Liver (tissue), 9 donors: ENCODE results near the gene NMRAL1. TPM values are rescaled to one million over a fixed set of nuclear protein-coding genes. Genes with fewer than 3 reads are reported as not detected.
A peak's percentile ranks its signal among the peaks of the same experiment; 100 is the strongest.

ENCODE experiments used
- DNase-seq: peaks from one replicate; pipeline ENCODE4 v3.0.0-alpha.2; 2017; ENCODE audit warnings: low spot score
- H3K27ac ChIP-seq, 2 donors: one replicate each; pipeline ENCODE4 v1.7.0; 2013; ENCODE audit warnings: inconsistent platforms in 2 of 2, low read length in 2 of 2, control low read depth in 1 of 2, low read depth in 1 of 2, mild to moderate bottlenecking in 1 of 2
- H3K27me3 ChIP-seq, 4 donors: one replicate each; pipeline versions ENCODE4 v1.6.1 to v1.7.0; 2013; ENCODE audit warnings: low read length in 3 of 4, inconsistent platforms in 1 of 4, mild to moderate bottlenecking in 1 of 4, moderate library complexity in 1 of 4; ENCODE audit not compliant: control insufficient read depth in 4 of 4, insufficient read depth in 4 of 4
- H3K36me3 ChIP-seq, 4 donors: one replicate each; pipeline versions ENCODE4 v1.6.1 to v1.7.0; 2013; ENCODE audit warnings: low read length in 3 of 4, mild to moderate bottlenecking in 3 of 4, low read depth in 1 of 4, moderate library complexity in 1 of 4; ENCODE audit not compliant: control insufficient read depth in 4 of 4, insufficient read depth in 3 of 4
- H3K4me1 ChIP-seq, 4 donors: one replicate each; pipeline versions ENCODE4 v1.6.1 to v1.7.0; 2013; ENCODE audit warnings: low read length in 3 of 4, mild to moderate bottlenecking in 3 of 4, moderate library complexity in 1 of 4; ENCODE audit not compliant: control insufficient read depth in 4 of 4, insufficient read depth in 4 of 4
- H3K4me3 ChIP-seq, 3 donors: one replicate each; pipeline versions ENCODE4 v1.6.1 to v1.7.0; 2013; ENCODE audit warnings: low read length in 3 of 3, control low read depth in 1 of 3, low read depth in 1 of 3, mild to moderate bottlenecking in 1 of 3
- H3K9ac ChIP-seq, 2 donors: one replicate each; pipeline ENCODE4 v1.7.0; 2013; ENCODE audit warnings: low read length in 2 of 2, mild to moderate bottlenecking in 2 of 2, moderate library complexity in 2 of 2, control low read depth in 1 of 2, low read depth in 1 of 2
- H3K9me3 ChIP-seq, 4 donors: one replicate each; pipeline versions ENCODE4 v1.6.1 to v1.7.0; 2013; ENCODE audit warnings: low read length in 3 of 4; ENCODE audit not compliant: control insufficient read depth in 4 of 4
- EGR1 ChIP-seq, 2 donors: IDR thresholded peaks; 2 replicates each; pipeline ENCODE4 v1.6.1; 2016 to 2018; ENCODE audit warnings: antibody characterized with exemption in 2 of 2, low read depth in 2 of 2
- FOXA1 ChIP-seq: IDR thresholded peaks from 2 replicates; pipeline ENCODE4 v1.6.1; 2016; ENCODE audit warnings: antibody characterized with exemption
- FOXA2 ChIP-seq: IDR thresholded peaks from 2 replicates; pipeline ENCODE4 v1.6.1; 2016; ENCODE audit warnings: antibody characterized with exemption
- GABPA ChIP-seq, 2 donors: IDR thresholded peaks in 1 of 2; conservative IDR thresholded peaks in 1 of 2; 2 replicates each; pipeline ENCODE4 v1.6.1; 2016; ENCODE audit warnings: antibody characterized with exemption in 2 of 2, mild to moderate bottlenecking in 1 of 2, moderate library complexity in 1 of 2
- HNF4A ChIP-seq, 2 donors: conservative IDR thresholded peaks; 2 replicates each; pipeline ENCODE4 v1.6.1; 2016; ENCODE audit warnings: antibody characterized with exemption in 2 of 2, mild to moderate bottlenecking in 2 of 2
- HNF4G ChIP-seq: IDR thresholded peaks from 2 replicates; pipeline ENCODE4 v1.6.1; 2016; ENCODE audit warnings: antibody characterized with exemption
- JUND ChIP-seq, 2 donors: IDR thresholded peaks; 2 replicates each; pipeline ENCODE4 v1.6.1; 2016; ENCODE audit warnings: antibody characterized with exemption in 2 of 2
- NR2F2 ChIP-seq: IDR thresholded peaks from 2 replicates; pipeline ENCODE4 v1.6.1; 2016; ENCODE audit warnings: antibody characterized with exemption
- RAD21 ChIP-seq, 2 donors: IDR thresholded peaks; 2 replicates each; pipeline ENCODE4 v1.6.1; 2016; ENCODE audit warnings: antibody characterized with exemption in 2 of 2, mild to moderate bottlenecking in 2 of 2
- RXRA ChIP-seq, 2 donors: IDR thresholded peaks; 2 replicates each; pipeline ENCODE4 v1.6.1; 2017 to 2018; ENCODE audit warnings: antibody characterized with exemption in 2 of 2, mild to moderate bottlenecking in 1 of 2
- SP1 ChIP-seq: IDR thresholded peaks from 2 replicates; pipeline ENCODE4 v1.6.1; 2018; ENCODE audit warnings: antibody characterized with exemption, mild to moderate bottlenecking
- TAF1 ChIP-seq: conservative IDR thresholded peaks from 2 replicates; pipeline ENCODE4 v1.6.1; 2016; ENCODE audit warnings: antibody characterized with exemption, mild to moderate bottlenecking
- YY1 ChIP-seq: IDR thresholded peaks from 2 replicates; pipeline ENCODE4 v1.6.1; 2016; ENCODE audit warnings: antibody characterized with exemption, mild to moderate bottlenecking
- WGBS: extraction: QIAGEN DNeasy Blood & Tissue Kit; methylation state at CpG from one replicate; pipeline ENCODE4 v1.1.7; 2013; 5-methylcytosine and 5-hydroxymethylcytosine counted together
- polyA plus RNA-seq, 2 donors: library from polyadenylated mRNA; stranded (reverse) in 1 of 2; unstranded in 1 of 2; fragments of 200-250 nt in 1 of 2; fragments of >200 nt in 1 of 2; fragmentation: Nextera tagmentation in 1 of 2; extraction: Ambion mirVana in 1 of 2; gene quantifications; one replicate each; pipeline versions ENCODE4 v1.2.1 to v1.2.3, GENCODE V29; 2013 to 2015
- total RNA-seq, 2 donors: library from RNA; depleted of rRNA; stranded (reverse); fragments of >200 nt; gene quantifications; one replicate each; pipeline ENCODE4 v1.2.3, GENCODE V29; 2014
- TF ChIP-seq, protein P1 (sequence below): fragments of 150-350 bp; IDR thresholded peaks from 2 replicates; pipeline ENCODE4 v1.5.1; 2017; ENCODE audit warnings: improper control_type of control experiment, low read depth, low read length; ENCODE audit not compliant: missing input control
- TF ChIP-seq, protein P2 (sequence below): IDR thresholded peaks from 2 replicates; pipeline ENCODE4 v1.6.1; 2016; ENCODE audit warnings: antibody characterized with exemption
- TF ChIP-seq, protein P3 (sequence below): IDR thresholded peaks from 2 replicates; pipeline ENCODE4 v1.6.1; 2016; ENCODE audit warnings: antibody characterized with exemption
- TF ChIP-seq, protein P4 (sequence below): IDR thresholded peaks from 2 replicates; pipeline ENCODE4 v1.6.1; 2016; ENCODE audit warnings: antibody characterized with exemption, mild to moderate bottlenecking
- TF ChIP-seq, protein P5 (sequence below): IDR thresholded peaks from 2 replicates; pipeline ENCODE4 v1.6.1; 2016; ENCODE audit warnings: antibody characterized with exemption
- donor health status: healthy.
- donor health status: healthy.
- donor health status: healthy.
- donor health status: healthy.
- donor health status: healthy.

Gene NMRAL1
- total and polyA plus RNA-seq, 4 donors = 20.1 to 45.4 (median 28.3) TPM

DNA sequence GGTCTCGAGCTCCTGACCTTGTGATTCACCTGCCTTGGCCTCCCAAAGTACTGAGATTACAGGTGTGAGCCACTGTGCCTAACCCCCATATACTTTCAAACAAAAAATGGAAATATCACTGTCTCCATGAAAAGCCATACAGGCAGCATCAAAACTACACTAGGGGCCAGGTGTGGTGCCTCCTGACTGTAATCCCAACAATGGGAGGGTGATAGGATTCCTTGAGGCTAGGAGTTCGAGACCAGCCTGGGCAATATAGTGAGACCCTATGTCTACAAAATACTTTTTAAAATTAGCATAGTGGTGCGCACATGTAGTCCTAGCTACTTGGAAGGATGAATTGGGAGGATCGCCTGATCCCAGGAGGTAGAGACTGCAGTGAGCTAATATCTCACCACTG lies 17.5 kb upstream of the NMRAL1 start:
- TF ChIP-seq, protein P1, sequence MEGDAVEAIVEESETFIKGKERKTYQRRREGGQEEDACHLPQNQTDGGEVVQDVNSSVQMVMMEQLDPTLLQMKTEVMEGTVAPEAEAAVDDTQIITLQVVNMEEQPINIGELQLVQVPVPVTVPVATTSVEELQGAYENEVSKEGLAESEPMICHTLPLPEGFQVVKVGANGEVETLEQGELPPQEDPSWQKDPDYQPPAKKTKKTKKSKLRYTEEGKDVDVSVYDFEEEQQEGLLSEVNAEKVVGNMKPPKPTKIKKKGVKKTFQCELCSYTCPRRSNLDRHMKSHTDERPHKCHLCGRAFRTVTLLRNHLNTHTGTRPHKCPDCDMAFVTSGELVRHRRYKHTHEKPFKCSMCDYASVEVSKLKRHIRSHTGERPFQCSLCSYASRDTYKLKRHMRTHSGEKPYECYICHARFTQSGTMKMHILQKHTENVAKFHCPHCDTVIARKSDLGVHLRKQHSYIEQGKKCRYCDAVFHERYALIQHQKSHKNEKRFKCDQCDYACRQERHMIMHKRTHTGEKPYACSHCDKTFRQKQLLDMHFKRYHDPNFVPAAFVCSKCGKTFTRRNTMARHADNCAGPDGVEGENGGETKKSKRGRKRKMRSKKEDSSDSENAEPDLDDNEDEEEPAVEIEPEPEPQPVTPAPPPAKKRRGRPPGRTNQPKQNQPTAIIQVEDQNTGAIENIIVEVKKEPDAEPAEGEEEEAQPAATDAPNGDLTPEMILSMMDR = no peak
- TF ChIP-seq RAD21 (IDR thresholded peaks at IDR 0.05) (no peak), TAF1 (no peak), GABPA (IDR thresholded peaks at IDR 0.05 in 1 of 2, conservative IDR thresholded peaks at IDR 0.05 in 1 of 2) (no peak), EGR1 (IDR thresholded peaks at IDR 0.05; ENCODE audit: low read depth in 2 of 2) (no peak), SP1 (no peak), YY1 (no peak)
- DNase-seq = no peak
- H3K4me3 ChIP-seq = no peak overlapping the region
- peaks cover 11 to 19% (median 15%) of the 10 kb centered on the region in 4 donors for H3K4me1 ChIP-seq
- 97% methylated on average over 4 of the region's 4 CpGs for WGBS
- no peak overlapping the region for H3K27ac ChIP-seq
- H3K9me3 ChIP-seq = no peaks in the 10 kb centered on the region
- no peaks in the 10 kb centered on the region for H3K27me3 ChIP-seq
- peaks cover 0 to 3% (median 1%) of the 10 kb centered on the region in 4 donors for H3K36me3 ChIP-seq
- H3K9ac ChIP-seq = no peak overlapping the region

DNA sequence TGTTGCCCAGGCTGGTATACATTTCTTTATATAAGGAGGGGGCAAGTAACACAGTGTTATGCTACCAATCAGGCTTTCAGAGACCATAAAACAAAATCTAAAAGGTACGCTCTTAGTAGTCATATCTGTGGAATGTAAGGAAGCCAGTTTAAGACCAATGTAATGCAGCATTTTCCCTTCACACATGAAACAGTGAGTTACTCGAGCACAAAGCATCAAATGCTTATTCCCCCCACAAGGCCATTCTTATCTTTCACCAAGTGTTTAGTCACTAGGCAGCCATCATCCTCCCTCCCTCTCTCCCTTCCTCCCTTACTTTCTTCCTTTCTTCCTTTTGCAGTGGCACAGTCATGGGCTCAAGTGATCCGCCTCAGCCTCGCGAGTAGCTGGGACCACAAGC lies 14.6 kb upstream of the NMRAL1 start:
- peak overlapping the region; percentile 49 to 71 for H3K27ac ChIP-seq
- TF ChIP-seq GABPA (IDR thresholded peaks at IDR 0.05 in 1 of 2, conservative IDR thresholded peaks at IDR 0.05 in 1 of 2) (no peak), JUND (IDR thresholded peaks at IDR 0.05) (no peak)
- no peak overlapping the region for H3K4me3 ChIP-seq
- 94% methylated on average over 5 of the region's 5 CpGs for WGBS
- no peak for DNase-seq
- H3K9ac ChIP-seq = no peak overlapping the region
- peaks cover 14 to 26% (median 25%) of the 10 kb centered on the region in 4 donors for H3K4me1 ChIP-seq
- no peaks in the 10 kb centered on the region for H3K27me3 ChIP-seq
- peaks cover 3 to 4% (median 4%) of the 10 kb centered on the region in 4 donors for H3K36me3 ChIP-seq
- H3K9me3 ChIP-seq = no peaks in the 10 kb centered on the region

DNA sequence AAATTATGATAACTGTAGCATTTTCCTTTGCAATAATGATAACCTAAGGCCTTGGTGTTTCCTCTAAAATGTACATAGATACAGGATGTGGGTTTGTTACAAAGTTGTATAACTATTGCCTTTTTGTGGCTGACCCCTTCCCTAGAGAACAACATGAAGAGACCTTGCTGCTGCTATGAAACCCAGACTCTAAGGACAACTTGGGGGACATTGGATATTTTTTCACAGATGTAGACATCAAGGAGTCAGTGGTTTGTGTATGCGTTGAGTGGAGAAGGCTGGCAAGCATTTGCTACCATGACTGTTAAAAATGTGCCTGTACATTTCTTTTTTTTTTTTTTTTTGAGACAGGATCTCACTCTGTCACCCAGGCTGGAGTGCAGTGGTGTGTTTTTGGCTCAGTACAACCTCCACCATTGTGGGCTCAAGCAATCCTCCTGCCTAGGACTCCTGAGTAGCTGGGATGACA lies 14.1 kb upstream of the NMRAL1 start:
- no peaks in the 10 kb centered on the region for H3K9me3 ChIP-seq
- peak overlapping the region; percentile 49 to 71 for H3K27ac ChIP-seq
- TF ChIP-seq RXRA (IDR thresholded peaks at IDR 0.05) (no peak), GABPA (IDR thresholded peaks at IDR 0.05 in 1 of 2, conservative IDR thresholded peaks at IDR 0.05 in 1 of 2) (no peak), RAD21 (IDR thresholded peaks at IDR 0.05) (no peak), FOXA1 (no peak), HNF4A (conservative IDR thresholded peaks at IDR 0.05) (no peak), TAF1 (no peak), FOXA2 (no peak), JUND (IDR thresholded peaks at IDR 0.05) (peak in 1 of 2 donors; percentile 3), YY1 (no peak), NR2F2 (peak; percentile 85), EGR1 (IDR thresholded peaks at IDR 0.05; ENCODE audit: low read depth in 2 of 2) (no peak), HNF4G (no peak), SP1 (peak; percentile 50)
- TF ChIP-seq, protein P2, sequence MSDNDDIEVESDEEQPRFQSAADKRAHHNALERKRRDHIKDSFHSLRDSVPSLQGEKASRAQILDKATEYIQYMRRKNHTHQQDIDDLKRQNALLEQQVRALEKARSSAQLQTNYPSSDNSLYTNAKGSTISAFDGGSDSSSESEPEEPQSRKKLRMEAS = no peak
- TF ChIP-seq, protein P3, sequence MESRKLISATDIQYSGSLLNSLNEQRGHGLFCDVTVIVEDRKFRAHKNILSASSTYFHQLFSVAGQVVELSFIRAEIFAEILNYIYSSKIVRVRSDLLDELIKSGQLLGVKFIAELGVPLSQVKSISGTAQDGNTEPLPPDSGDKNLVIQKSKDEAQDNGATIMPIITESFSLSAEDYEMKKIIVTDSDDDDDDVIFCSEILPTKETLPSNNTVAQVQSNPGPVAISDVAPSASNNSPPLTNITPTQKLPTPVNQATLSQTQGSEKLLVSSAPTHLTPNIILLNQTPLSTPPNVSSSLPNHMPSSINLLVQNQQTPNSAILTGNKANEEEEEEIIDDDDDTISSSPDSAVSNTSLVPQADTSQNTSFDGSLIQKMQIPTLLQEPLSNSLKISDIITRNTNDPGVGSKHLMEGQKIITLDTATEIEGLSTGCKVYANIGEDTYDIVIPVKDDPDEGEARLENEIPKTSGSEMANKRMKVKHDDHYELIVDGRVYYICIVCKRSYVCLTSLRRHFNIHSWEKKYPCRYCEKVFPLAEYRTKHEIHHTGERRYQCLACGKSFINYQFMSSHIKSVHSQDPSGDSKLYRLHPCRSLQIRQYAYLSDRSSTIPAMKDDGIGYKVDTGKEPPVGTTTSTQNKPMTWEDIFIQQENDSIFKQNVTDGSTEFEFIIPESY = no peak
- TF ChIP-seq, protein P4, sequence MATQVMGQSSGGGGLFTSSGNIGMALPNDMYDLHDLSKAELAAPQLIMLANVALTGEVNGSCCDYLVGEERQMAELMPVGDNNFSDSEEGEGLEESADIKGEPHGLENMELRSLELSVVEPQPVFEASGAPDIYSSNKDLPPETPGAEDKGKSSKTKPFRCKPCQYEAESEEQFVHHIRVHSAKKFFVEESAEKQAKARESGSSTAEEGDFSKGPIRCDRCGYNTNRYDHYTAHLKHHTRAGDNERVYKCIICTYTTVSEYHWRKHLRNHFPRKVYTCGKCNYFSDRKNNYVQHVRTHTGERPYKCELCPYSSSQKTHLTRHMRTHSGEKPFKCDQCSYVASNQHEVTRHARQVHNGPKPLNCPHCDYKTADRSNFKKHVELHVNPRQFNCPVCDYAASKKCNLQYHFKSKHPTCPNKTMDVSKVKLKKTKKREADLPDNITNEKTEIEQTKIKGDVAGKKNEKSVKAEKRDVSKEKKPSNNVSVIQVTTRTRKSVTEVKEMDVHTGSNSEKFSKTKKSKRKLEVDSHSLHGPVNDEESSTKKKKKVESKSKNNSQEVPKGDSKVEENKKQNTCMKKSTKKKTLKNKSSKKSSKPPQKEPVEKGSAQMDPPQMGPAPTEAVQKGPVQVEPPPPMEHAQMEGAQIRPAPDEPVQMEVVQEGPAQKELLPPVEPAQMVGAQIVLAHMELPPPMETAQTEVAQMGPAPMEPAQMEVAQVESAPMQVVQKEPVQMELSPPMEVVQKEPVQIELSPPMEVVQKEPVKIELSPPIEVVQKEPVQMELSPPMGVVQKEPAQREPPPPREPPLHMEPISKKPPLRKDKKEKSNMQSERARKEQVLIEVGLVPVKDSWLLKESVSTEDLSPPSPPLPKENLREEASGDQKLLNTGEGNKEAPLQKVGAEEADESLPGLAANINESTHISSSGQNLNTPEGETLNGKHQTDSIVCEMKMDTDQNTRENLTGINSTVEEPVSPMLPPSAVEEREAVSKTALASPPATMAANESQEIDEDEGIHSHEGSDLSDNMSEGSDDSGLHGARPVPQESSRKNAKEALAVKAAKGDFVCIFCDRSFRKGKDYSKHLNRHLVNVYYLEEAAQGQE = no peak
- TF ChIP-seq, protein P5, sequence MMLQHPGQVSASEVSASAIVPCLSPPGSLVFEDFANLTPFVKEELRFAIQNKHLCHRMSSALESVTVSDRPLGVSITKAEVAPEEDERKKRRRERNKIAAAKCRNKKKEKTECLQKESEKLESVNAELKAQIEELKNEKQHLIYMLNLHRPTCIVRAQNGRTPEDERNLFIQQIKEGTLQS = no peak

More for the DNA sequence above, 14.1 kb upstream of the NMRAL1 start:
- Histone ChIP-seq H3K9ac (no peak overlapping the region), H3K27me3 (no peaks in the 10 kb centered on the region), H3K36me3 (peaks cover 3 to 4% (median 4%) of the 10 kb centered on the region in 4 donors), H3K4me3 (no peak overlapping the region), H3K4me1 (peaks cover 14 to 26% (median 25%) of the 10 kb centered on the region in 4 donors)
- DNase-seq = no peak
- WGBS = 75% methylated on average over 1 of the region's 1 CpG
